22Rv1 (cell line): ENCODE data around the gene SMNDC1.

ENCODE experiments used
- ZFX ChIP-seq: fragments of 450-650 bp; IDR thresholded peaks from 2 replicates; pipeline ENCODE4 v1.6.1; 2017; ENCODE audit warnings: antibody characterized with exemption, borderline replicate concordance
- TF ChIP-seq, protein P1 (sequence below): fragments of 450-650 bp; IDR thresholded peaks from 2 replicates; pipeline ENCODE4 v1.5.1; 2017; ENCODE audit warnings: mild to moderate bottlenecking

DNA sequence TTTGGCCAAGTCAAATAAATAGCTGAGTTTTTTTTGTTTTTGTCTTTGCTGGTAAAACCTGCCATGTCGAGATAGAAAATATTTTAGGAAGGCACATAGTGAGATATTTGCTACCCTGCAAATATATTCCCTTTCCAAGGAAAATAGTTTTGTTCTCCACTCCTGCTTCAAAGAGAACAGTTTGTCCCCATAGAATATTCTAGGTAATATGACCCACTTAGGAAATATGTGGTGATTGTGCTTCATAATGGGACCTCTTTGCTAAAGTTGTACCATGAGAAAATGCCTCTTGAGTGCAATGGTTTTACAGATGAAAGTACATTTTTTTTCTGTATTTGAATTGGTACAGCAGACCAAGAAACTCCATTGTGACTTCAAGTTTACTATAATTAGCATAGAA, 41.6 kb downstream of the SMNDC1 start:
- TF ChIP-seq, protein P1, sequence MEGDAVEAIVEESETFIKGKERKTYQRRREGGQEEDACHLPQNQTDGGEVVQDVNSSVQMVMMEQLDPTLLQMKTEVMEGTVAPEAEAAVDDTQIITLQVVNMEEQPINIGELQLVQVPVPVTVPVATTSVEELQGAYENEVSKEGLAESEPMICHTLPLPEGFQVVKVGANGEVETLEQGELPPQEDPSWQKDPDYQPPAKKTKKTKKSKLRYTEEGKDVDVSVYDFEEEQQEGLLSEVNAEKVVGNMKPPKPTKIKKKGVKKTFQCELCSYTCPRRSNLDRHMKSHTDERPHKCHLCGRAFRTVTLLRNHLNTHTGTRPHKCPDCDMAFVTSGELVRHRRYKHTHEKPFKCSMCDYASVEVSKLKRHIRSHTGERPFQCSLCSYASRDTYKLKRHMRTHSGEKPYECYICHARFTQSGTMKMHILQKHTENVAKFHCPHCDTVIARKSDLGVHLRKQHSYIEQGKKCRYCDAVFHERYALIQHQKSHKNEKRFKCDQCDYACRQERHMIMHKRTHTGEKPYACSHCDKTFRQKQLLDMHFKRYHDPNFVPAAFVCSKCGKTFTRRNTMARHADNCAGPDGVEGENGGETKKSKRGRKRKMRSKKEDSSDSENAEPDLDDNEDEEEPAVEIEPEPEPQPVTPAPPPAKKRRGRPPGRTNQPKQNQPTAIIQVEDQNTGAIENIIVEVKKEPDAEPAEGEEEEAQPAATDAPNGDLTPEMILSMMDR = no peak
- no peak for TF ChIP-seq ZFX
